Duodenal mucosa (tissue), 2 donors: Measurements from ENCODE around the gene MYO7A.

ENCODE experiments used
- H3K27ac ChIP-seq: one replicate; pipeline ENCODE4 v1.7.0; 2013; ENCODE audit warnings: low read depth, low read length
- H3K27me3 ChIP-seq, 2 donors: one replicate each; pipeline ENCODE4 v1.7.0; 2013; ENCODE audit warnings: low read length in 2 of 2, control low read depth in 1 of 2; ENCODE audit not compliant: insufficient read depth in 2 of 2, control insufficient read depth in 1 of 2
- H3K36me3 ChIP-seq, 2 donors: one replicate each; pipeline ENCODE4 v1.7.0; 2013; ENCODE audit warnings: low read length in 2 of 2, control low read depth in 1 of 2; ENCODE audit not compliant: insufficient read depth in 2 of 2, control insufficient read depth in 1 of 2
- H3K4me1 ChIP-seq, 2 donors: one replicate each; pipeline ENCODE4 v1.7.0; 2013; ENCODE audit warnings: low read length in 2 of 2, control low read depth in 1 of 2; ENCODE audit not compliant: insufficient read depth in 2 of 2, control insufficient read depth in 1 of 2
- H3K4me3 ChIP-seq, 2 donors: one replicate each; pipeline ENCODE4 v1.7.0; 2013; ENCODE audit warnings: low read length in 2 of 2, low read depth in 1 of 2
- H3K9ac ChIP-seq, 2 donors: one replicate each; pipeline ENCODE4 v1.7.0; 2013; ENCODE audit warnings: low read length in 2 of 2, low read depth in 1 of 2
- H3K9me3 ChIP-seq, 2 donors: one replicate each; pipeline ENCODE4 v1.7.0; 2013; ENCODE audit warnings: low read length in 2 of 2, control low read depth in 1 of 2; ENCODE audit not compliant: control insufficient read depth in 1 of 2

The MYO7A gene

DNA sequence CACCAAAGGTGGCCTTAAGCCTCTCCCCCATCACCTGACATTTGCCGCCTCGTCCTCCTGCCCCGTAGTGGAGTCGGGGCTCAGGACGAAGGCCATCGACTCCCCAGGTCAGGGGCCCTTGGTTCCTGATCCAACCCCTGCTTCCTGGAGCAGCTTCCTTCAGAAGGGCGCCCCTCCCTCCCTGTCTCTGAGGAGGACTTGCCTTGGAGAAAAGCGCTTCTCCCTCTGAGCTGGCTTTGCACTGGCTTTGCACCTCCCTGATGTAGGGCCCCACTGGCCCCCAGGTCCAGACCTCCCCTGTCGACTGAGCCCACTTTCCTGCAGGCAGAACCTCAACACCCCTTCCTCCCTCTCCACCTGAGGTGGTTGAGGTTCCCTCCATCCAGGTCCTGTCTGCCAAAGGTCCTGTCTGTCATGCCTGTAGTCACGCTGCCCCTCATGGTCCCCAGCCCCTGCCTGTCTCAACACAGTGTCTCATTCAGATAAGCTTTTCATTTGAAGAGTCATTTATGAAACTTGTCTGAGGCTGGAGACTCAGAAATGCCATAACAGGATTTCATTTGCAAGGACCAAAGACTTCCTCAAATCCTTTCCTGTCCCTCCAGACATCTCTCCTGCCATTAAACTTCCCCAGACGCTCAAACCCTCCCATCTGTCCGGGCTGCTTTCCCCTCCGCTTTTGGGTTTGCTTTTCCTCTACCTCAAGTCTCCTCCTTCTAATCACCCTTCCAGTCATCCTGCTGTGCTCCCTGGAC lies 78.4 kb downstream of the MYO7A start:
- H3K36me3 ChIP-seq, result no peaks in the 10 kb centered on the region
- no peak overlapping the region for H3K4me3 ChIP-seq
- no peak overlapping the region for H3K9ac ChIP-seq
- no peaks in the 10 kb centered on the region for H3K27me3 ChIP-seq
- H3K27ac ChIP-seq, result no peak overlapping the region
- no peaks in the 10 kb centered on the region for H3K9me3 ChIP-seq
- H3K4me1 ChIP-seq, result no peaks in the 10 kb centered on the region

DNA sequence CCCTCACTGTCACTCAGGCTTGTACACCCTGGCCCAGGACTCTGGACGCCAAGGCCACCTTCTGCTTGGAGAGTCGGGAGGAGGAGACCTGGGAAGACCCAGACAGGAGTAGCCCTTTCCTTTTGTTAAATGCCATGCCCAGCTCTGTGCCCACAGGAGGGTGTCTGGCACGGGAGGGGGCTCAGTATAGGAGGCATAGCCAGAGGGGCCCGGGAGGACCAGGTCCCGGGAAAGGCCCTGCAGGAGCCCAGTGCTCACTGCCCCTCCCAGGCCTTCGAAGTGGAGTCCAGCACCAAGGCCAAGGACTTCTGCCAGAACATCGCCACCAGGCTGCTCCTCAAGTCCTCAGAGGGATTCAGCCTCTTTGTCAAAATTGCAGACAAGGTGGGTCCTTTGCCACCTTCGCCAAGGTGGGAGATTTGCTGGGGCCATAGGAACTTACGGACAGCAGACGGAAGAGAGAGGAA lies 79.0 kb downstream of the MYO7A start:
- no peak overlapping the region for H3K27ac ChIP-seq
- H3K9me3 ChIP-seq, result no peaks in the 10 kb centered on the region
- H3K4me3 ChIP-seq, result no peak overlapping the region
- no peaks in the 10 kb centered on the region for H3K36me3 ChIP-seq
- H3K27me3 ChIP-seq, result no peaks in the 10 kb centered on the region
- no peaks in the 10 kb centered on the region for H3K4me1 ChIP-seq
- no peak overlapping the region for H3K9ac ChIP-seq

DNA sequence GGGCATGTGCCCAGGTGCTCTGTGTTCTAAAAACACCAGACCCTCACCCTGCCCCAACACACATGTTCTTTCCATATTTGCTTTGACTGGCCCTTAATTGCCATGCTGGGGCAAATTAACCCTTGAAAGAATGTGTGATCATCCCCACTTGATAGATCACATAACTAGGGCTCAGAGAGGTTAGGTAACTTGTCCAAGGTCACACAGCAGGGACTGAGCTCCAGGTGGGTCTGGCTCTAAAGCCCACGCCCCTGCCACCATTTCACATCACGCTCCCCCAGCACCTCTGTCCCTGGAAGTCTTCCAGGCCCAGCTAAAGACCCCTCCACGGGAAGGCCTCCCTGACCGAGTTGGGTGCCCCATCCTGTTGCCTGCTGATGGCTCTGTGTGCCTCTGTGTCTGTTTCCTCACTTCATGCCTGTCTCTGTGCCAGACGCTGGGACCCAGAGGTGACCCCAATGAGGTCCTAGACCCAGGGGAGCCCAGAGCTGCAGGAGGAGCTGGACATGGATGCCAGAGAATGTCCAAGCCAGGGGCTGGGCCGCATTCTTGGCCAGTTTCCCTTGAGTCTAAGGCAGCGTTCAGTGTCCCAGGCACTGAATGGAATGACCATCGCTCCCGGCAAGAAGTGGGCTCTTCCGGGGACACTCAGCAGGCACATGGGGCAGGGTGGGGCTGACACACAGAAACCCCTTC lies 79.7 kb downstream of the MYO7A start:
- Histone ChIP-seq H3K36me3 (no peaks in the 10 kb centered on the region), H3K9me3 (no peaks in the 10 kb centered on the region), H3K27ac (no peak overlapping the region), H3K27me3 (no peaks in the 10 kb centered on the region), H3K4me3 (no peak overlapping the region), H3K4me1 (no peaks in the 10 kb centered on the region), H3K9ac (no peak overlapping the region)

GRCh38 chr11:77208535-77208934 lies 80.5 kb downstream of the MYO7A start:
- no peaks in the 10 kb centered on the region for H3K4me1 ChIP-seq

GRCh38 chr11:77209663-77210062 lies 81.6 kb downstream of the MYO7A start:
- Histone ChIP-seq H3K9me3 (no peaks in the 10 kb centered on the region), H3K27ac (no peak overlapping the region), H3K4me1 (no peaks in the 10 kb centered on the region), H3K36me3 (no peaks in the 10 kb centered on the region), H3K9ac (no peak overlapping the region), H3K4me3 (no peak overlapping the region), H3K27me3 (no peaks in the 10 kb centered on the region)

More at GRCh38 chr11:77208535-77208934, 80.5 kb downstream of the MYO7A start:
- Histone ChIP-seq H3K27ac (no peak overlapping the region), H3K4me3 (no peak overlapping the region), H3K9ac (no peak overlapping the region), H3K36me3 (no peaks in the 10 kb centered on the region), H3K27me3 (no peaks in the 10 kb centered on the region), H3K9me3 (no peaks in the 10 kb centered on the region)

DNA sequence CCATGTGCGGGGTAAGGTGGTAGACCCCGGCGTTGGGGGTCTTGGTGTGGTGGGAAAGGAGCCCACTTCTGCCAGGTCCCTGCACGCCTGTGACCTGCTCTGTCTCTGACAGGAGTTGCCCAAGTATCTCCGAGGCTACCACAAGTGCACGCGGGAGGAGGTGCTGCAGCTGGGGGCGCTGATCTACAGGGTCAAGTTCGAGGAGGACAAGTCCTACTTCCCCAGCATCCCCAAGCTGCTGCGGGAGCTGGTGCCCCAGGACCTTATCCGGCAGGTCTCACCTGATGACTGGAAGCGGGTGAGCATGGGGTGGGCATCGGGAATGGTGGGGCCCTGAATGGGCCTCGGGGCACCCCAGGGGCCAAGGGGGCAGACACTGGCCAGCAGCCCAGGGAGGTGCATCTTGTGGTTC lies 83.0 kb downstream of the MYO7A start:
- Histone ChIP-seq H3K36me3 (no peaks in the 10 kb centered on the region), H3K9ac (no peak overlapping the region), H3K27ac (no peak overlapping the region), H3K9me3 (no peaks in the 10 kb centered on the region), H3K27me3 (no peaks in the 10 kb centered on the region), H3K4me1 (no peaks in the 10 kb centered on the region), H3K4me3 (no peak overlapping the region)

GRCh38 chr11:77211594-77212251 lies 83.7 kb downstream of the MYO7A start:
- H3K27me3 ChIP-seq, result no peaks in the 10 kb centered on the region
- no peaks in the 10 kb centered on the region for H3K4me1 ChIP-seq
- no peak overlapping the region for H3K27ac ChIP-seq
- no peak overlapping the region for H3K9ac ChIP-seq
- no peaks in the 10 kb centered on the region for H3K9me3 ChIP-seq
- H3K36me3 ChIP-seq, result no peaks in the 10 kb centered on the region
- H3K4me3 ChIP-seq, result no peak overlapping the region

DNA sequence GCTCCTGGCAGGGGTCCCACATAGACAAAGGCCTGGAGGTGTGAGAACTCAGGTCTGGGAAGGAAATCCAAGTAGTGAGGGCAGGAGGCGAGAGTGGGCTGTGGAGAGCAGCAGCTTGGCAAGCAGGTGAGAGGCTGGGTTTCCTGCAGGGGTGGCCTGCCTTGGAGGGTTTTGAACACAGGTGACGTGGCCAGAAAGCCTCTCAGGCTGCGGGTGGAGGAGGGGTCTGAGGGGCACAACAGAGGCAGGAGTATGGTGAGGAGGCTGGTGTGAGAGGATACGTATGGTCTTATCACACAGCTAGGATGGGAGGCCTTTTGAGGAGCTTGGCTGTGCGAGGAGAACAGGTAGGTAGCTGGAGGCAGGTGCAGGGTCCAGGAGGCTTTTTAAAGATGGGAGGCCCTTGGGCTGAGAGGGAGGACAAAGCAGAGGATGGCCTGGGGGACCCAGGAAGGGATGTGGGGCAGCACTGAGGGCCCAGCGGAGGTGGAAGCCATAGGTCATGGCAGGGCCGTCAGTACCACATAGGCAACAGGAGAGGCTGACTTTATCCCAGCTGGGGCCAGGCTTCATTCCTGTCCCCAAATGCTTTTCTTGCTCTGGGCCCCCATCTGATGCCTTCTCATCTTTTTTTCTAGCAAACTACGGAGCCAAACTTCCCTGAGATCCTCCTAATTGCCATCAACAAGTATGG lies 84.4 kb downstream of the MYO7A start:
- no peak overlapping the region for H3K27ac ChIP-seq
- H3K4me3 ChIP-seq, result no peak overlapping the region
- H3K9ac ChIP-seq, result no peak overlapping the region
- H3K4me1 ChIP-seq, result no peaks in the 10 kb centered on the region
- no peaks in the 10 kb centered on the region for H3K27me3 ChIP-seq
- no peaks in the 10 kb centered on the region for H3K36me3 ChIP-seq
- no peaks in the 10 kb centered on the region for H3K9me3 ChIP-seq

- Histone ChIP-seq H3K4me1 (no peaks in the 10 kb centered on the region), H3K36me3 (no peaks in the 10 kb centered on the region)
Observed at GRCh38 chr11:77213029-77213579, 85.1 kb downstream of the MYO7A start.

More at GRCh38 chr11:77213029-77213579, 85.1 kb downstream of the MYO7A start:
- no peak overlapping the region for H3K9ac ChIP-seq
- H3K27ac ChIP-seq, result no peak overlapping the region
- H3K27me3 ChIP-seq, result no peaks in the 10 kb centered on the region
- no peak overlapping the region for H3K4me3 ChIP-seq
- H3K9me3 ChIP-seq, result no peaks in the 10 kb centered on the region
